ENCODE data around the gene PPP1R1A. TPM values are rescaled to one million over a fixed set of nuclear protein-coding genes. Genes with fewer than 3 reads are reported as not detected.

Gene PPP1R1A
- total RNA-seq, 2 experiments from 2014 or later = not detected

DNA sequence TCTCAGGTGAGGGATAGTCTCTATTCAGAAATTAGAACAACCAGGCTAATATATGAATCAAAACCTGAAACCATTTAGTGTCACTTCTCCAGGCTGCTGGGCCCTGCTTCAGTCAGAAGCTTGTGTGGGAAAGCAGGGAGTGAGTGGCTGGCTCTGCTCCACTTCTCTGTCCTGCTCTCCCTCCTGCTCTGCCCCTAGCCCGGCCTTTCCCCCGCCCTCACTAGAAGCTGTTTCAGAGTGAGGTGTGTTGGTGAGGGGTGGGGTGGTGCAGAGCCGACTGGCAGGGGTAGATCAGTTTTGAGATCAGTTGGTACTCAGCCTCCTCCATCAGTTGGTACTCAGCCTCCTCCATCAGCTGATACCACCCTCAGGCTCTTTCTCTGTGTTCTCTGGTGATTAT is 7.0 kb upstream of the PPP1R1A start:
- Mint-ChIP-seq H3K4me1 (no peaks in the 10 kb centered on the region), H3K4me3 (no peak overlapping the region), H3K36me3 (no peaks in the 10 kb centered on the region), H3K27me3 (peaks cover 28% of the 10 kb centered on the region), H3K27ac (no peak overlapping the region), H3K9me3 (ENCODE audit: low read depth) (no peaks in the 10 kb centered on the region)
- no peak for ATAC-seq
- CTCF ChIA-PET = interaction anchor here (1.1 to 3.9 kb wide), 4 partner anchors 9 to 67 kb away, joined by 3 to 29 read pairs (median 10); no protein-coding TSS in a partner anchor
- no peak for DNase-seq

DNA sequence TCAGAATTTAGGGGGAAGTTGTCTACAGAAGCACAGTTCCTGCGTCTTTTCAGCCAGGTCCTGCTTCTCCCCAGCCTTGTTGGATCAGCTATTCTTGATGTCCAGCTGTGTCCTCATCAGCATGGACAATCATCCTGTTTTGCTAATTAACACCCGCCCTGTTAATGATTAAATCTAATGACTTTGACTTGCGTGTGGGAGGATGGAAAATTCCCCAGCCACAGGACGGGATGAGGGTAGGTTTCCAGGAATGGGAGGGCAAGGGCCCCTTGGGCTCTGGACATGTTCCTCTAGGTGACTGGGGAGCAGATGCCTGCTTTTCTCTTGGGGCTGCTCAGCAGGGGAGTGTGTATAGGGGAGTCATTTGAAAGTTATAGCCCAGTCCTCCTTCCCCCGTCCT is 5.3 kb upstream of the PPP1R1A start:
- Mint-ChIP-seq H3K9me3 (ENCODE audit: low read depth) (no peaks in the 10 kb centered on the region), H3K27me3 (peaks cover 36% of the 10 kb centered on the region)

DNA sequence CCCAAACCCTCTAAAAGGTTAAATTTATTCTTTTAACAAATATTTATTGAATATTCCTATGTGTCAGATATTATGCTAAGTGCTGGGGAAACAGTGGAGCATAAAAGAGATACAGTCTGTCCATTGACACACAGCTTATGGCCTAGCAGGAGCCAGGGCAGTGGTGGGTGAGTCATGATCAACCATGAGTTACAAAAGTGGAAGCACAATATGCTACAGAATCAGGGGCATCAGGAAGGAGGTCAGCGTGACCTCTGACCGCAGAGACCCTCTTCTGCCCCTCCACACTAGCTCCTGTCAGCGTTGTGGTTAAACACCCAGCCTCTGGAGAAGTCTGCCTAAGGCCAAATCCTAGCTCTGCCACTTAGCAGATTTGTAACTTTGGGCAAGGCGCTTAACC is 4.7 kb upstream of the PPP1R1A start:
- Mint-ChIP-seq H3K4me1 (peaks cover 2% of the 10 kb centered on the region), H3K27ac (no peak overlapping the region), H3K9me3 (ENCODE audit: low read depth) (no peaks in the 10 kb centered on the region), H3K4me3 (no peak overlapping the region), H3K36me3 (no peaks in the 10 kb centered on the region), H3K27me3 (peaks cover 37% of the 10 kb centered on the region)
- ATAC-seq = no peak
- CTCF ChIA-PET = interaction anchor here (1.0 to 2.2 kb wide), 2 partner anchors 13 to 30 kb away, joined by 3 to 8 read pairs; no protein-coding TSS in a partner anchor
- DNase-seq = no peak

More for the DNA sequence above, 5.3 kb upstream of the PPP1R1A start:
- H3K36me3 Mint-ChIP-seq = no peaks in the 10 kb centered on the region
- CTCF ChIA-PET = interaction anchor here (0.7 to 2.2 kb wide), 2 partner anchors 14 to 31 kb away, joined by 3 to 8 read pairs; no protein-coding TSS in a partner anchor
- peaks cover 2% of the 10 kb centered on the region for H3K4me1 Mint-ChIP-seq
- H3K4me3 Mint-ChIP-seq = no peak overlapping the region
- DNase-seq (no peak), ATAC-seq (no peak)
- H3K27ac Mint-ChIP-seq = no peak overlapping the region

DNA sequence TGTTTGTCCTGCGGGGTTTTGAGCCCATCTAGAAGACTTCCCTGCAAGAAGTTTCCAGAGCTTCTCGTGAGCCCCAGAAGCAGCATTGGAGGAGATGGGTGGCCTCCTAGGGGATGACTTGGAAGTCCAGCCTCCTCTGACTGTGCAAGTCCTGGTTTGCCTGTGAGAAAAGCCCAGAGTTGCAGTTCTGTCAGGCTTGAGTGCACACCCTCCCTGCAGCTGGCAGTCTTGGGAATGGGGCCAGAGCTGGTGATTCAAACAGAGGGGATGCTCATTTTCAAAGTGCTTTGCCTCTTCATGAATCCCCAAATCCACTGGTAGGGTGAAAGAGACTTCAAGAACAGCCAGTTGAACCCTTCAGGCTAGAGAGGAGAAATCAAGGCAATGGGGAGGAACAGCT is 3.9 kb upstream of the PPP1R1A start:
- no peaks in the 10 kb centered on the region for H3K9me3 Mint-ChIP-seq (ENCODE audit: low read depth)
- CTCF ChIA-PET = interaction anchor here (1.0 to 2.2 kb wide), 2 partner anchors 13 to 30 kb away, joined by 3 to 8 read pairs; no protein-coding TSS in a partner anchor
- H3K36me3 Mint-ChIP-seq = no peaks in the 10 kb centered on the region
- no peak overlapping the region for H3K27ac Mint-ChIP-seq
- H3K27me3 Mint-ChIP-seq = peaks cover 45% of the 10 kb centered on the region
- ATAC-seq (no peak), DNase-seq (no peak)
- peaks cover 2% of the 10 kb centered on the region for H3K4me1 Mint-ChIP-seq
- no peak overlapping the region for H3K4me3 Mint-ChIP-seq

DNA sequence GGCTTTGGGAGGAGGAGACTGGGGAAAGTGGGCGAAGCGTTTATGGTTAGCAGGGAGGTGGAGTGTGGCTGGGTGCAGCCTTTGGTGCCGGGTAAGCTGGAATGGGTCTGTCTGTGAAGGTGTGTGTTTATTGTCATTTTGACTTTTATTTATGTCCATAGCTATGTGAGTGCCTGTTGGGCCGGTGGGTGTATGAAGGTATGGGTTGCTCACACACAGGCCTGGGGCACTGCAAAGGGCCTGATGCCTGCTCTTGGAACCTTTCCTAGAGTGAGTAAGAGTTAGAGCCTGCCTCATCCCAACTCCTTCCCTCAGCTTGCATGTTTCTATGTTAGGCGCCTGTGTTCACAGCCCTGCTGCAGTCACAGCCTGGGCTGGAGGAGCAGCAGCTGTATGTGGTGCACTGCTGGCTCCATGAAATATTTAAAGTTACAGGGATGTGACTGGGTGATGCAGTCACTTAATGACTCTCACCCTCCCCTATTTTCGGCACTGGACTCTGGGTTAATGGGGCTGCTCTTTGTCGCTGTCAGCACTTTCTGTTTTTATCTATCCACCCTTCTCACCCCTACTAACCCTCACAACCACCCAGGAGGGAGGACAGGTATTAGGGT is 2.6 kb upstream of the PPP1R1A start:
- H3K27me3 Mint-ChIP-seq = peaks cover 50% of the 10 kb centered on the region

DNA sequence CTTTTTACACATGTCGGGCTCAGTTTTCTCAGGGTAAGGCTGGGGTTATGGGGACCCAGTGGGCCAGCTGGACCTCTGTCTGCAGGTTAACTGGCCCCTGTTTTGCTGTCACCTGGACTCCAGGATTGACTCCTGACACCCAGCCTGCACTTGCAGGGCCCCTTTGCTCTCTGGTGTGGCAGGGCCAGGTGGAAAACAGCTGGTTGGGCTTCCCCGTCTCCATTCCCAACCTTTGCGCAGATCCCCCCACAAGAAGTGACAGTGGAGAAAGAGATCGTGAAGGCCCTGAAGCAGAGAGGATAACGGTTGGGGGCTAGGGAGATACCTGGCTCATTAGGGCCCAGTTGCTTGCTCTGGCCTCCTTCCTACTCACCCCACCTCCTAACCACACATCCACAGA is 1.5 kb upstream of the PPP1R1A start:
- no peaks in the 10 kb centered on the region for H3K36me3 Mint-ChIP-seq
- no peak for ATAC-seq
- no peak overlapping the region for H3K4me3 Mint-ChIP-seq
- H3K9me3 Mint-ChIP-seq (ENCODE audit: low read depth) = no peaks in the 10 kb centered on the region
- H3K27me3 Mint-ChIP-seq = peaks cover 57% of the 10 kb centered on the region
- CTCF ChIA-PET = interaction anchor here (1.1 to 1.7 kb wide), 2 partner anchors 10 kb away, joined by 5 to 6 read pairs; no protein-coding TSS in a partner anchor
- DNase-seq = no peak
- no peak overlapping the region for H3K27ac Mint-ChIP-seq
- peaks cover 2% of the 10 kb centered on the region for H3K4me1 Mint-ChIP-seq

More for the DNA sequence above, 2.6 kb upstream of the PPP1R1A start:
- ATAC-seq (no peak), DNase-seq (no peak)
- no peak overlapping the region for H3K27ac Mint-ChIP-seq
- H3K36me3 Mint-ChIP-seq = no peaks in the 10 kb centered on the region
- H3K4me1 Mint-ChIP-seq = peaks cover 2% of the 10 kb centered on the region
- CTCF ChIA-PET = interaction anchor here (1.7 kb wide), 1 partner anchor 11 kb away, joined by 6 read pairs; no protein-coding TSS in a partner anchor
- H3K9me3 Mint-ChIP-seq (ENCODE audit: low read depth) = no peaks in the 10 kb centered on the region
- H3K4me3 Mint-ChIP-seq = no peak overlapping the region

DNA sequence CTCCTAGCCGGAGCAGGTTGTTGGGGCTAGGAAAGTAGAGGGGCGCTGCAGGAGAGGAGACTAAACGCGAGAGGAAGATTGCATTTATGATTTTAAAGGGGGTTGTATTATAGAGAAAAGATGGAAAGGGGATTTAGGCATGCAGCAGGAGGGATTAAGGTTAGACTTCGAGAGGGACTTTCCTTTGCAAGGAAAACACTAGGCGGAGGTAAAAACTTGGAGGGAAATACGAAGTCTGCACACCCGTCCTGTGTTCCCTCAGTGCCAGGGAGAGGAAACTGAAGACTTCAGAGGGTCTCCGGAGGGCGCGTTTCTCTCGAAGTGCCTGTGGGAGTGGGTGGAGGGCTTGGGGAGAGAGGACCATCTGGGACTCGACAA is 420 bp upstream of the PPP1R1A start:
- ATAC-seq (no peak), DNase-seq (no peak)
- Mint-ChIP-seq H3K27me3 (peaks cover 63% of the 10 kb centered on the region), H3K27ac (no peak overlapping the region), H3K36me3 (no peaks in the 10 kb centered on the region), H3K9me3 (ENCODE audit: low read depth) (no peaks in the 10 kb centered on the region), H3K4me1 (peaks cover 2% of the 10 kb centered on the region), H3K4me3 (peak overlapping the region; percentile 26)
- CTCF ChIA-PET = interaction anchor here (1.1 kb wide), 1 partner anchor 8 kb away, joined by 5 read pairs; no protein-coding TSS in a partner anchor

DNA sequence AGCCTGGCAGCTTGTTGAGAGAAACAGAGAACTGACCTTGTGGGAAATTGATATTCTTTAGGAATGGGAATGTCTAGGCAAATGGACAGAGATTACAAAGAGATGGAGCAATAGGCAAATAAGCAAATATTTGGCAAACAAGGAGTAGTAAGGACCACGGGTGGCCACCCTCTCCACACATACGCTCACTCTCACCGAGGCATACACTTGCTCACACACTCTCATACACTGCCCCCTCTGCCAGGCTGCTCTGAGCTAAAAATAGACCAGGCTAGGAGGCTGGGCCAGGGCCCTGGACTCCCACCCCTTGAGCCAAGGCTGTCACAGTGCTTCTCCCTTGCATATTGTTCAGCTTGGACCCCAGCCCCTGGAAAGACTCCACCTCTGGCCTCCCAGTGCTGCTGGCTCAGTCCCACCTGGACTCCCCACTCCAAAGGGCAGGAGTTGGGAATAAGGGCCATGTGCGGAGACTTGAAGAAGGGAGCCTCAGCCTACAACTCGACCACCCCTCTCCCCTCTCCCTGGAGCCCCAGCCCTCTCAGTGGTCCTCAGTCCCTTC is 1.1 kb downstream of the PPP1R1A start:
- H3K36me3 Mint-ChIP-seq = no peaks in the 10 kb centered on the region
- ATAC-seq (no peak), DNase-seq (no peak)
- no peak overlapping the region for H3K27ac Mint-ChIP-seq
- H3K27me3 Mint-ChIP-seq = peaks cover 63% of the 10 kb centered on the region
- H3K4me3 Mint-ChIP-seq = no peak overlapping the region
- no peaks in the 10 kb centered on the region for H3K9me3 Mint-ChIP-seq (ENCODE audit: low read depth)
- CTCF ChIA-PET = interaction anchor here (1.0 kb wide), 1 partner anchor 8 kb away, joined by 4 read pairs; no protein-coding TSS in a partner anchor
- peaks cover 2% of the 10 kb centered on the region for H3K4me1 Mint-ChIP-seq

DNA sequence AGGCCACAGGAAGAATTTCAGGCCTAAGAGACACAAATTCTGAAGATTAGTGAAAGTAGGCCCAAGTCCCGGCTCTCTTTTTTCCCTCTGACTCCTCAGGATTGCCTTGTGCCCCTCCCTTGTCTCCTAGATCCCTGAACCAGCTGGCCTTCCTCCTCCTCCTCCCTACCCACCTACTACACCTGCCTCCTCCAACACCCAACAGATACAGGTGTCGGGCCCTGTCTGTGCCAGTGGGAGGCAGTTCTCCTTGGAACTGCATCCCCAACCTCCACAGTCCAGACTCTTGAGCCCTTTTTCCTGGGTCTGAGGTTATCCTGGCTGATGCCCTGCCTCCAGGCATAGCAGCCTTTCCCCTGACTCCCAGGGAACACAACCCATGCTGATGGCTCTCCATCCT is 1.8 kb downstream of the PPP1R1A start:
- no peak for DNase-seq
- Mint-ChIP-seq H3K27me3 (peaks cover 62% of the 10 kb centered on the region), H3K4me3 (no peak overlapping the region), H3K36me3 (no peaks in the 10 kb centered on the region), H3K4me1 (peaks cover 2% of the 10 kb centered on the region), H3K27ac (no peak overlapping the region), H3K9me3 (ENCODE audit: low read depth) (no peaks in the 10 kb centered on the region)
- no peak for ATAC-seq
- CTCF ChIA-PET = no interaction called here

DNA sequence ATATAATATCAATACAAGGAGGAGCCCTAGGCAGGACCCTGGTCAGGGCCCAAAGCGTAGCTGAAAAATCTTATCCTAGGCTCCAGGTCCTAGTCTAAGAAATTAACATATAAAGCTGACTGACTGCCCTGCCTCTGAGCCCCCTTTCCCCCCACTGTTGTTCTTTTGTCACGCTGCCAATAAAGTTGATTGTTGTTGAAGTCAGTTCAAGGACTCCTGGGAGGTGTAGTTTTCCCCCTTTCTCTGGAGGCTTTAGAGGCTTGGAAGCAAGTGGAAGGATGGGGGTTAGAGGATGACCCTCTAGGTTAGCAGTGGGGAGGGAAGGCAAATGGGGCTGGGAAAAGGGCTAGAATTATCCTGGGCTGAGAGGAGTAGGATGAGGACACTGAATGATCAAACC is 3.2 kb downstream of the PPP1R1A start:
- H3K9me3 Mint-ChIP-seq (ENCODE audit: low read depth) = no peaks in the 10 kb centered on the region
- H3K27ac Mint-ChIP-seq = no peak overlapping the region
- no peak for DNase-seq
- H3K36me3 Mint-ChIP-seq = no peaks in the 10 kb centered on the region
- peaks cover 2% of the 10 kb centered on the region for H3K4me1 Mint-ChIP-seq
- peaks cover 54% of the 10 kb centered on the region for H3K27me3 Mint-ChIP-seq
- ATAC-seq = no peak
- CTCF ChIA-PET = no interaction called here
- H3K4me3 Mint-ChIP-seq = no peak overlapping the region

DNA sequence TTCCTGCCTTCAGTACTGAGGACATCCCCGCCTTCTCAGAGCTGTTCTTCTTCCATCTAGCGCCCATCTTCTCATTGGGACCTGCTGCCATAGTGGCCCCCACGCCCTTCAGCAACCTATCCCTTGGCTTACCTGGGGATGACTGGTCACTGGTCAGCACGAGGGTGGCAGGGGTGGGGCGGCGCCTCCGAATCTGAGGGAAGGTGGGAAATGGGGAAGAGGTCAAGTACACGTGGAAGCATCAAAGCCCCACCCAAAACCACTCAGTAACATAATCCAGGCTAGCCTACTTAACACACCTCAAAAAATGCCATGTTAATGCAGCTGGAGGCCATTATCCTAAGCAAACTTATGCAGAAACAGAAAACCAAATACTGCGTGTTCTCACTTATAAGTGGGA is 4.3 kb downstream of the PPP1R1A start:
- peaks cover 43% of the 10 kb centered on the region for H3K27me3 Mint-ChIP-seq

DNA sequence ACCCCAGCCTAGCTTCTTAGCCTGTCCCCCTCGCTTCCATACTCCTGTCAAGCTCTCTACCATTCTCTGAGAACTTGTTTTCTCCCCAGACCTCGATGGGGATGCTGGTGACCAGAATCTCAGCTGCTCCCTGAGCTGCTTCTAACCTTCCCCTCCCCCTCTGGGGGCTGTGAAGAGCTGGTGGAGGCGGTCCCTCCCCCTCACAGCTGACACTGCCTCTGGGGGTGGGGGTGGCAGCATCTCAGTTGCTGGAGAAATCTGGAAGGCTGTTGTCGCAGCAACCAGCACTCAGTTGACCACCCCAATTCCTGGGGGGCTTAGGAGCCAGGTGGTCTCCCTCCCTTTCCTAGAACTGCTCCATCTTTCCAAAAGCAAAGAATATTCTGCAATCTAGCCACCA is 4.7 kb downstream of the PPP1R1A start:
- Mint-ChIP-seq H3K36me3 (no peaks in the 10 kb centered on the region), H3K27ac (no peak overlapping the region), H3K4me3 (no peak overlapping the region), H3K4me1 (peaks cover 5% of the 10 kb centered on the region), H3K27me3 (peaks cover 39% of the 10 kb centered on the region), H3K9me3 (ENCODE audit: low read depth) (no peaks in the 10 kb centered on the region)
- CTCF ChIA-PET = no interaction called here
- DNase-seq = no peak
- ATAC-seq = no peak

More for the DNA sequence above, 4.3 kb downstream of the PPP1R1A start:
- H3K4me3 Mint-ChIP-seq = no peak overlapping the region
- H3K36me3 Mint-ChIP-seq = no peaks in the 10 kb centered on the region
- CTCF ChIA-PET = no interaction called here
- DNase-seq (no peak), ATAC-seq (no peak)
- no peaks in the 10 kb centered on the region for H3K9me3 Mint-ChIP-seq (ENCODE audit: low read depth)
- no peak overlapping the region for H3K27ac Mint-ChIP-seq
- peaks cover 7% of the 10 kb centered on the region for H3K4me1 Mint-ChIP-seq

DNA sequence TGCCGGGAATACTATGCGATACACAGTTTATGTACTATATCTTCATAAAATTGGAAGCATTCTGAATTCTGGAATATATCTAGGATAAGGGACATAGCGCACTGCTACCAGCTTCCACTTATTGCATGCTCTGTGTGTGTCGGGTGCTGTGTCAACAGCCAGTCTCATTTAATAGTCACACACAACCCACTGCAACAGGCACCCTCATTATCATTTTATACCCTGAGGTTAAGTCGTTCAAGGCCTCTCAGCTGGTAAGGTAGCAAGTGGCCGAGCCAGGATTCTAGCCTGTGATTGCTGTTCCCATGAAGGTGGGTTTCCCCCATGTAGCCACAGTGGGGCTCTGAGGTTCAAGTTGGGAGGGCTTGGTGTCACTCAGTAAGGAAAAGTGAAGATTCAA is 7.0 kb downstream of the PPP1R1A start:
- H3K36me3 Mint-ChIP-seq = no peaks in the 10 kb centered on the region
- CTCF ChIA-PET = interaction anchor here (1.8 to 2.6 kb wide), 2 partner anchors 19 to 20 kb away, joined by 5 to 14 read pairs; no protein-coding TSS in a partner anchor
- no peaks in the 10 kb centered on the region for H3K9me3 Mint-ChIP-seq (ENCODE audit: low read depth)
- peaks cover 21% of the 10 kb centered on the region for H3K27me3 Mint-ChIP-seq
- peaks cover 5% of the 10 kb centered on the region for H3K4me1 Mint-ChIP-seq
- no peak overlapping the region for H3K27ac Mint-ChIP-seq
- ATAC-seq (no peak), DNase-seq (no peak)
- no peak overlapping the region for H3K4me3 Mint-ChIP-seq
